Stimulated activated naive CD8-positive, alpha-beta T cell treated with anti-CD3 and anti-CD28 coated beads, Interleukin-15, amount 100 ng/mL, for 72 hours (primary cell): ENCODE measurements around the gene CDK12.
"Not testable (repeated sequence)": the region's sequence is repeated elsewhere in the genome, so short reads cannot be mapped to it uniquely, and the experiment has no call there.

Source experiments
- ATAC-seq: fragments of 150-1000 bp; cut with Tn5 transposase; 2 replicates; pipeline ENCODE4 v1.10.0; 2021; ENCODE audit warnings: mild to moderate bottlenecking, moderate library complexity
- DNase-seq, 2 donors: peaks; one replicate each; pipeline ENCODE4 v3.0.0; 2021 to 2022
- H3K27ac Mint-ChIP-seq, 2 donors: one replicate each; pipeline ENCODE4 v1.8.0; 2022; ENCODE audit warnings: mild to moderate bottlenecking in 2 of 2, mixed read lengths in 2 of 2, moderate library complexity in 2 of 2
- H3K27me3 Mint-ChIP-seq: one replicate; pipeline ENCODE4 v1.8.0; 2022; ENCODE audit warnings: mixed read lengths
- H3K4me1 Mint-ChIP-seq: one replicate; pipeline ENCODE4 v1.8.0; 2022; ENCODE audit warnings: mild to moderate bottlenecking, mixed read lengths
- H3K4me3 Mint-ChIP-seq, 2 donors: one replicate each; pipeline ENCODE4 v1.8.0; 2022; ENCODE audit warnings: mild to moderate bottlenecking in 2 of 2, mixed read lengths in 2 of 2, moderate library complexity in 1 of 2
- H3K9me3 Mint-ChIP-seq, 2 donors: one replicate each; pipeline ENCODE4 v1.8.0; 2022; ENCODE audit warnings: mixed read lengths in 2 of 2

CDK12 gene

DNA sequence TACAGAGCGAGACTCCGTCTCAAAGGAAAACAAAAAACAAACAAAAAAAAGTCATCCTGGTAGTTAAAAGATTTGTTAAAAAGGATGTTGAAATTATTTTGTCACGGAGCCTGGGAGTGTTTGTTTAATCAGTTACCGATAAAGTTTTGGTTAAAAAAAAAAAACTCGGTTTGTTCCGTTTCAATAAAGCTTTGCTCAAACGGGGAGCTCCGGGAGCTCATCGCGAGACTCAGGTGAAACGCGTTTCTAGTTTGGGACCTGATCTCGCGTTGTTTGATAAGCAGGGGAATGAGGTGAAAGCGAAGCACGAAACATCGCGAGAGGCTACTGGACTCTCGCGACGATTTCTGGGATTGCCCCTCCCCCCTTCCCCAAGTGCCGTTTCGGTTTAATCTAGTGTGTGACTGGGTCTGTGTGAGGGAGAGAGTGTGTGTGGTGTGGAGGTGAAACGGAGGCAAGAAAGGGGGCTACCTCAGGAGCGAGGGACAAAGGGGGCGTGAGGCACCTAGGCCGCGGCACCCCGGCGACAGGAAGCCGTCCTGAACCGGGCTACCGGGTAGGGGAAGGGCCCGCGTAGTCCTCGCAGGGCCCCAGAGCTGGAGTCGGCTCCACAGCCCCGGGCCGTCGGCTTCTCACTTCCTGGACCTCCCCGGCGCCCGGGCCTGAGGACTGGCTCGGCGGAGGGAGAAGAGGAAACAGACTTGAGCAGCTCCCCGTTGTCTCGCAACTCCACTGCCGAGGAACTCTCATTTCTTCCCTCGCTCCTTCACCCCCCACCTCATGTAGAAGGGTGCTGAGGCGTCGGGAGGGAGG lies at the start of gene CDK12:
Gene CDK12, plus strand, starts transcription at position 374 of the 813 bp plus-strand sequence. CDS start 586 bp downstream, outside the sequence.
- DNase-seq, result peak; percentile 96 to 97
- ATAC-seq, result peak; percentile 91
- H3K4me3 Mint-ChIP-seq, result peak within 1 kb of the TSS; percentile 81 to 91
- H3K4me1 Mint-ChIP-seq, result peaks cover 42% of the 10 kb centered on the region
- peak within 1 kb of the TSS; percentile 94 to 98 for H3K27ac Mint-ChIP-seq
- no peaks in the 10 kb centered on the region for H3K9me3 Mint-ChIP-seq
- H3K27me3 Mint-ChIP-seq, result no peaks in the 10 kb centered on the region

DNA sequence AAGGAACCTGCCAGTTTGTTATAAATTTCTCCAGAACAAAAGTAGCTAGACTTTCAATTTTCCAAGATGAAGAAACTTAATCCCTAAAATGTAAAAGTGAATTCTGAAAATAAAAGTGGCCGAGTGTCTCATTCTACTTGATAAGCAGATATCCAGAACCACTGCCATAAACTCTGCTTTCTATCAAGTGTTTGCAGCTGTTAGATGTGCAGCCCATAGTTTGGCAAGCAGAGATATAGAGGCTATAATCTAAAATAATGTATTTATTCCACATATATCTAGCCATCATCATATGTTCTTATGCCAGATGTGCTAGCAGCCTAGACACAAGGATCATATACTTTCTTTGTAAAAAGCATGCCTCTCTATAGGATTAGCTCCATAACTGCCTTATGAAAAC lies 45.1 kb upstream of the CDK12 start:
- Mint-ChIP-seq H3K27ac (no peak overlapping the region), H3K4me1 (no peaks in the 10 kb centered on the region), H3K27me3 (no peaks in the 10 kb centered on the region), H3K4me3 (no peak overlapping the region), H3K9me3 (no peaks in the 10 kb centered on the region)
- DNase-seq (no peak), ATAC-seq (no peak)

GRCh38 chr17:39429600-39429999 lies 31.7 kb upstream of the CDK12 start:
- H3K4me3 Mint-ChIP-seq, result no peak overlapping the region
- no peaks in the 10 kb centered on the region for H3K9me3 Mint-ChIP-seq
- ATAC-seq, result no peak
- H3K27ac Mint-ChIP-seq, result no peak overlapping the region
- no peak for DNase-seq
- H3K27me3 Mint-ChIP-seq, result no peaks in the 10 kb centered on the region
- no peaks in the 10 kb centered on the region for H3K4me1 Mint-ChIP-seq

DNA sequence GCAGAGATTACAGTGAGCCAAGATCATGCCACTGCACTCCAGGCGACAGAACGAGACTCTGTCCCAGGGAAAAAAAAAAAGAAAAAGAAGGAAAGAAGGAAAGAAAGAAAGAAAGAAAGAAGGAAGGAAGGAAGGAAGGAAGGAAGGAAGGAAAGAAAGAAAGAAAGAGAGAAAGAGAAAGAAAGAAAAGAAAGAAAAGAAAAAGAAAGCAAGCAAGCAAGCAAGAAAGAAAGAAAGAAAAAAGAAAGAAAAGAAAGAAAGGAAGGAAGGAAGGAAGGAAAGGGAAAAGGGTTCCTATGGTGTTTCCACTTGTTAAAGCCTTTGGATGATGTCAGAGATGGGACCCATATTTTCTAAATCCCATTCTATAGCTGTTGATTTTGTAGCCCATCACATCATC lies 21.4 kb upstream of the CDK12 start:
- DNase-seq, H3K9me3 Mint-ChIP-seq, H3K4me3 Mint-ChIP-seq, H3K4me1 Mint-ChIP-seq, ATAC-seq, H3K27me3 Mint-ChIP-seq: not testable (repeated sequence)
- H3K27ac Mint-ChIP-seq, result peak overlapping the region in 1 of 2 donors; percentile 49

GRCh38 chr17:39443326-39443725 lies 18.0 kb upstream of the CDK12 start:
- H3K27me3 Mint-ChIP-seq, result no peaks in the 10 kb centered on the region
- ATAC-seq (no peak), DNase-seq (no peak)
- H3K4me3 Mint-ChIP-seq, result no peak overlapping the region
- H3K27ac Mint-ChIP-seq, result no peak overlapping the region
- peaks cover 9% of the 10 kb centered on the region for H3K4me1 Mint-ChIP-seq
- H3K9me3 Mint-ChIP-seq, result no peaks in the 10 kb centered on the region

DNA sequence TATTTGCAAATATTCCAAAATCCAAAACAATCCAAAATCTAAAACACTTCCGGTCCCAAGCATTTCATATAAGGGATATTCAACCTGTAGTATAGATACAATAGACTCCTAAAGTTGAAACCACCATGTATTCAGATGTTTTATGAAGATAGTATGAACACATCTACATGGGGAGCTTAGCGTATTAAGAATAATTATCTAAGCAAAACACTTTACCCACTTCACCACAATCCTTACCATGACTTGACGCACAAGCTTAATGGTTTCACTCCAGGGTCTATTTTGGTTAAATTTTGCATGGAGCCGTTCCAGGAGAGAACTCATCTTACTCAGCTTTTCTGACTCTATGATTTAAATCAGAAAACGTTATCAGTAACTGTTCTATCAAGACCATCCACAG lies 13.7 kb upstream of the CDK12 start:
- ATAC-seq, result no peak
- H3K9me3 Mint-ChIP-seq, result no peaks in the 10 kb centered on the region
- H3K4me3 Mint-ChIP-seq, result no peak overlapping the region
- no peak for DNase-seq
- peaks cover 41% of the 10 kb centered on the region for H3K4me1 Mint-ChIP-seq
- no peaks in the 10 kb centered on the region for H3K27me3 Mint-ChIP-seq
- no peak overlapping the region for H3K27ac Mint-ChIP-seq

DNA sequence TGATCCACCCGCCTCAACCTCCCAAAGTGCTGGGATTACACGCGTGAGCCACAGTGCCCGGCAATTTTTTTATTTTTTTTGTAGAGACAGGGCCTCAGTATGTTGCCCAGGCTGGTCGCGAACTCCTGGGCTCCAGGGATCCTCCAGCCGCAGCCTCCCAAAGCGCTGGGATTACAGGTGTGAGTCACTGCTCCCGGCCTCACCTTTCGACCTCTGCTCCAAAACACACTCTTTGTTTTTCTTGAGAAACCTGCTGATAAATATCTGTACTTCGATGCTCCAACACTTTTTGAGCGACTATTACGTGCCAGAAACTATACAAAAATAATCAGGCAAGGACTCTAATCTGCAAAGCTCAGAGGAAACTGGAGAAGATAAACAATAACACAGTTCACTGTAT lies 11.2 kb upstream of the CDK12 start:
- Mint-ChIP-seq H3K27me3 (no peaks in the 10 kb centered on the region), H3K4me1 (peaks cover 49% of the 10 kb centered on the region), H3K9me3 (no peaks in the 10 kb centered on the region), H3K4me3 (peak overlapping the region; percentile 86 to 98), H3K27ac (peak overlapping the region in 1 of 2 donors; percentile 99)
- DNase-seq (no peak), ATAC-seq (no peak)

DNA sequence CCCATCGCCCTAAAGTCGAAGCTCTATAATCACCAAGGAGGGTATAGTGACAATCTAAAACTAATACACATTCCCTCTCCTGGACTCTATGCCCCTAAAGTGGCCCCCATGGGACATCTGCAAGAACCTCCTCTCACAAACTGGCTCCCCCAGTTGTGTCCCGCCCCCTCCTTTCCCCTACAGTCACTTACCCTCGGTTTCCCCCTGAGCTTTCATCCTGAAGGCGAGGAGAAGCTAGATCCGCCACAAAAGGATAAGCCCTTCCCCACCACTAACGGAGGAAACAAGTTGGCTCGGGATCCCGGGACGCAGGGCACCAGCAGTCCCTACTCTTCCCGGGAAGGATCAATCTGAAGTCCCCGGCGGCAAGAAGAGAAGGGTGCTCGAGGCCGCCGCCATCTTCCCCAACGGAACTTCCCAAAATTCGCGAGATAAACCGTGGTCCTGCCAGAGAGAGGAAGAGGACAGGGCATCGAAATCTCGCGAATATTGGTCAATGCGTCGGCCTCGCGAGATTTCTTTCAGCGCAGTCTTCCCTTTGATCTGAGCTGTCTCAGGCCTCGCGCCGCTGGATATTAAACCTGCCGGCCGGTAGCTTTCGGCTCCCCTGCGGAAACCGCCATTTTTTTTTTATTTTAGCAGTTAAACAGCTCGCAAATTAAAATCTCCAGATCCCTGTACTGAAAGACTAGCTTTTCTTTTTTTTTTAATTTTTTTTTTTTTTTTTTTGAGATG lies 10.3 kb upstream of the CDK12 start, which contains the start of gene MED1:
Gene MED1, minus strand, starts transcription at position 417 of the 735 bp plus-strand sequence. Its CDS starts 201 bp downstream, at position 216.
- ATAC-seq, result peak; percentile 100
- Mint-ChIP-seq H3K4me1 (peaks cover 49% of the 10 kb centered on the region), H3K9me3 (no peaks in the 10 kb centered on the region), H3K4me3 (peak within 1 kb of the TSS; percentile 86 to 98), H3K27ac (peak within 1 kb of the TSS; percentile 99 to 100), H3K27me3 (no peaks in the 10 kb centered on the region)
- DNase-seq, result peak; percentile 94 to 97

- no peak for ATAC-seq
These were observed 5.4 kb upstream of the CDK12 start for GRCh38 chr17:39455919-39456318.

GRCh38 chr17:39461926-39462569 lies 762 bp downstream of the CDK12 start:
- peak overlapping the region; percentile 81 to 91 for H3K4me3 Mint-ChIP-seq
- no peaks in the 10 kb centered on the region for H3K9me3 Mint-ChIP-seq
- peak overlapping the region; percentile 94 to 98 for H3K27ac Mint-ChIP-seq
- H3K4me1 Mint-ChIP-seq, result peaks cover 50% of the 10 kb centered on the region
- no peaks in the 10 kb centered on the region for H3K27me3 Mint-ChIP-seq
- peak in 1 of 2 donors; percentile 28 for DNase-seq
- peak; percentile 5 for ATAC-seq

More at GRCh38 chr17:39455919-39456318, 5.4 kb upstream of the CDK12 start:
- Mint-ChIP-seq H3K9me3 (no peaks in the 10 kb centered on the region), H3K4me1 (peaks cover 29% of the 10 kb centered on the region), H3K27ac (no peak overlapping the region), H3K4me3 (no peak overlapping the region), H3K27me3 (no peaks in the 10 kb centered on the region)
- DNase-seq, result no peak

DNA sequence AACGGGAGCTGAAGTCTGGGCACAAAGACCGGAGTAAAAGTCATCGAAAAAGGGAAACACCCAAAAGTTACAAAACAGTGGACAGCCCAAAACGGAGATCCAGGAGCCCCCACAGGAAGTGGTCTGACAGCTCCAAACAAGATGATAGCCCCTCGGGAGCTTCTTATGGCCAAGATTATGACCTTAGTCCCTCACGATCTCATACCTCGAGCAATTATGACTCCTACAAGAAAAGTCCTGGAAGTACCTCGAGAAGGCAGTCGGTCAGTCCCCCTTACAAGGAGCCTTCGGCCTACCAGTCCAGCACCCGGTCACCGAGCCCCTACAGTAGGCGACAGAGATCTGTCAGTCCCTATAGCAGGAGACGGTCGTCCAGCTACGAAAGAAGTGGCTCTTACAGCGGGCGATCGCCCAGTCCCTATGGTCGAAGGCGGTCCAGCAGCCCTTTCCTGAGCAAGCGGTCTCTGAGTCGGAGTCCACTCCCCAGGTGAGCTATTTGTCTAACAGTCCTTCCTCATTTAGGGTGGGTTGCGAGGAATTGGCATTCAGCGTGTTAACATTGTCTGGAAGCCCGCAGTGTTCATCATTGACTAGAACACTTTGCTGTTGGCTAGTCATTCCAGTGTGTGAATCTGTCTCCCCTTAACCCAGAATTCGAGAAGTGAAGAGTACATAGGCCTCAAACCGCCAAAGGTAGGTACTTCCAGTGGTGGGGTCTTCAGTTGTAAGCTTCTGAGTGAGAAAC lies 1.5 kb downstream of the CDK12 start:
- Mint-ChIP-seq H3K27me3 (no peaks in the 10 kb centered on the region), H3K4me1 (peaks cover 56% of the 10 kb centered on the region), H3K27ac (peak overlapping the region; percentile 93 to 94), H3K4me3 (peak overlapping the region; percentile 81 to 91), H3K9me3 (no peaks in the 10 kb centered on the region)
- no peak for ATAC-seq
- no peak for DNase-seq

DNA sequence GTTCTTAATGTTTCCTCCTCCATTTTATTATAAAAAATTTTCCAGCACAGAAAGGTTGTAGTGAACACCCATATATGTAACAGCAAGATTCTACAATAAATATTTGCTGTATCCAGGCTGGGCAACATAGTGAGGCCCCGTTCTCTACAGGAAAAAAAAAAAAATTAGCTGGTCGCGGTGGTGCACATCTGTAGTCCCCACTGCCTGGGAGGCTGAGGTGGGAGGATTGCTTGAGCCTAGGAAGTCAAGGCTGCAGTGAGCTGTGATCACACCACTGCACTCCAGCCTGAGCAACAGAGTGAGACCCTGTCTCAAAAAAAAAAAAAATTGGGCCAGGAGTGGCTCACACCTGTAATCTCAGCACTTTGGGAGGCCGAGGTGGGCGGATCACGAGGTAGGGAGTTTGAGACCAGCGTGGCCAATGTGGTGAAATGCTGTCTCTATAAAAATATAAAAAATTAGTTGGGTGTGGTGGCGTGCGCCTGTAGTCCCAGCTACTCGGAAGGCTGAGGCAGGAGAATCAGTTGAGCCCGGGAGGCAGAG lies 3.4 kb downstream of the CDK12 start:
- not testable (repeated sequence) for H3K27me3 Mint-ChIP-seq, H3K9me3 Mint-ChIP-seq, DNase-seq, ATAC-seq
- H3K4me1 Mint-ChIP-seq, result peaks cover 56% of the 10 kb centered on the region
- peak overlapping the region; percentile 72 to 80 for H3K27ac Mint-ChIP-seq
- H3K4me3 Mint-ChIP-seq, result peak overlapping the region; percentile 81 to 91

DNA sequence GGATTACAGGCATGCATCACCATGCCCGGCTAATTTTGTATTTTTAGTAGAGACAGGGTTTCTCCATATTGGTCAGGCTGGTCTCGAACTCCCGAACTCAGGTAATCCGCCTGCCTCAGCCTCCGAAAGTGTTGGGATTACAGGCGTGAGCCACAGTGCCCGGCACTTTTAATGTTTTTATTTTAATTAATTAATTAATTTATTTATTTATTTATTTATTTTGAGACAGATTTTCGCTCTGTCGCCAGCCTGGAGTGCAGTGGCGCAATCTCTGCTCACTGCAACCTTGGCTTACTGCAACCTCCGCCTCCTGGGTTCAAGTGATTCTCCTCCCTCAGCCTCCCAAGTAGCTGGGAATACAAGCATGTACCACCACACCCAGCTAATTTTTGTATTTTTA lies 7.3 kb downstream of the CDK12 start:
- not testable (repeated sequence) for ATAC-seq, H3K9me3 Mint-ChIP-seq, H3K4me3 Mint-ChIP-seq, H3K27ac Mint-ChIP-seq, DNase-seq, H3K27me3 Mint-ChIP-seq
- H3K4me1 Mint-ChIP-seq, result peaks cover 47% of the 10 kb centered on the region

DNA sequence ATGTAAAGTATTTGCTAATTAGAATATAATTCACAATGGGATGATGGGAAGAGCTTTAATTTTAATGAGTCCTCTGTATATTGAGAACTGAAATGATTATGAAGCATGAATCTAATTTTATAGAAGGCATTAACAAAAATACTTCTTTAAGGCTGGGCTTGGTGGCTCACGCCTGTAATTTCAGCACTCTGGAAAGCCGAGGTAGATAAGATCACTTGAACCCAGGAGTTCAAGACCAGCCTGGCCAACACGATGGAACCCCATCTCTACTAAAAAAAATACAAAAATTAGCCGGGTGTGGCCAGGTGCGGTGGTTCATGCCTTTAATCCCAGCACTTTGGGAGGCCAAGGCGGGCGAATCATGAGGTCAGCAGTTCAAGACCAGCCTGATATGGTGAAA lies 12.0 kb downstream of the CDK12 start:
- DNase-seq, result no peak
- no peak for ATAC-seq
- peaks cover 6% of the 10 kb centered on the region for H3K4me1 Mint-ChIP-seq
- no peak overlapping the region for H3K4me3 Mint-ChIP-seq
- no peaks in the 10 kb centered on the region for H3K27me3 Mint-ChIP-seq
- peak overlapping the region in 1 of 2 donors; percentile 88 for H3K27ac Mint-ChIP-seq
- H3K9me3 Mint-ChIP-seq, result no peaks in the 10 kb centered on the region

- H3K27ac Mint-ChIP-seq, ATAC-seq, DNase-seq, H3K4me1 Mint-ChIP-seq, H3K4me3 Mint-ChIP-seq, H3K27me3 Mint-ChIP-seq, H3K9me3 Mint-ChIP-seq: not testable (repeated sequence)
These were observed 18.3 kb downstream of the CDK12 start for GRCh38 chr17:39479631-39480030.
